CD4-positive, alpha-beta T cell (primary cell): Measurements from ENCODE around the gene PTPRN2. TPM values are rescaled to one million over a fixed set of nuclear protein-coding genes. Genes with fewer than 3 reads are reported as not detected.

Source experiments
- ATAC-seq: fragments of 200-7000 bp; cut with Tn5 transposase; one replicate; pipeline ENCODE4 v1.10.0; 2022; ENCODE audit warnings: mild to moderate bottlenecking; ENCODE audit not compliant: poor library complexity
- CTCF ChIA-PET: fragments of 350-600 bp; sonication (Branson Sonifier 250); formaldehyde crosslinking; loops from one replicate; lab custom pipeline; 2021; ENCODE audit warnings: antibody characterized with exemption, inconsistent platforms; lab: Charles Lee
- POLR2A ChIA-PET: fragments of 350-600 bp; sonication (Branson Sonifier 250); formaldehyde crosslinking; loops from one replicate; lab custom pipeline; 2021; ENCODE audit warnings: antibody characterized with exemption, inconsistent platforms; lab: Charles Lee
- DNase-seq, 14 experiments: peaks; one replicate each; pipeline ENCODE4 v3.0.0-alpha.2; 2013 to 2020; ENCODE audit warnings: mixed read lengths in 2 of 14
- H3K27ac ChIP-seq, 2 donors: one replicate each; pipeline versions ENCODE4 v1.5.1 to v1.7.0; 2013; ENCODE audit warnings: low read length in 2 of 2, low read depth in 1 of 2, mild to moderate bottlenecking in 1 of 2
- H3K27me3 ChIP-seq, 2 experiments: 1 replicate in 1 of 2; 2 replicates in 1 of 2; pipeline versions ENCODE4 v1.6.1 to v1.7.0; 2013; ENCODE audit warnings: low read length in 2 of 2, control low read depth in 1 of 2, mild to moderate bottlenecking in 1 of 2, moderate library complexity in 1 of 2; ENCODE audit not compliant: insufficient read depth in 2 of 2, control insufficient read depth in 1 of 2
- H3K36me3 ChIP-seq: one replicate; pipeline ENCODE4 v1.6.1; 2013; ENCODE audit warnings: low read length, control low read depth; ENCODE audit not compliant: insufficient read depth
- H3K4me1 ChIP-seq: one replicate; pipeline ENCODE4 v1.6.1; 2013; ENCODE audit warnings: low read length, control low read depth; ENCODE audit not compliant: insufficient read depth
- H3K4me3 ChIP-seq: one replicate; pipeline ENCODE4 v1.5.1; 2013; ENCODE audit warnings: mild to moderate bottlenecking, low read length, moderate library complexity
- H3K9me3 ChIP-seq, 2 experiments: 1 replicate in 1 of 2; 2 replicates in 1 of 2; pipeline versions ENCODE4 v1.6.1 to v1.7.0; 2013; ENCODE audit warnings: low read length in 2 of 2, mild to moderate bottlenecking in 2 of 2, control low read depth in 1 of 2, moderate library complexity in 1 of 2; ENCODE audit not compliant: control insufficient read depth in 1 of 2, insufficient read depth in 1 of 2
- H3K27ac Mint-ChIP-seq: one replicate; pipeline ENCODE4 v1.8.0; 2020; ENCODE audit warnings: mixed read lengths
- H3K27me3 Mint-ChIP-seq: one replicate; pipeline ENCODE4 v1.8.0; 2021; ENCODE audit warnings: mixed read lengths
- H3K36me3 Mint-ChIP-seq: one replicate; pipeline ENCODE4 v1.8.0; 2021; ENCODE audit warnings: low read depth, mixed read lengths
- H3K4me1 Mint-ChIP-seq: one replicate; pipeline ENCODE4 v1.8.0; 2021; ENCODE audit warnings: low read depth, mixed read lengths
- H3K4me3 Mint-ChIP-seq: one replicate; pipeline ENCODE4 v1.8.0; 2020; ENCODE audit warnings: mild to moderate bottlenecking, mixed read lengths
- H3K9me3 Mint-ChIP-seq: one replicate; pipeline ENCODE4 v1.8.0; 2020; ENCODE audit warnings: mixed read lengths
- intact Hi-C, 2 experiments: fragments of 100-400 bp; cut with DNase I in 1 of 2; cut with micrococcal nuclease in 1 of 2; formaldehyde crosslinking; loops; one replicate each; pipeline versions ENCODE4 v1.15.1 to v1.9.0; 2023 to 2025; cut with DNase I, micrococcal nuclease
- total RNA-seq, 174 experiments: library from RNA in 2 of 174; stranded (reverse) in 2 of 174; gene quantifications; one replicate each; pipeline ENCODE4 v1.2.3 and lab custom pipeline; 2021 to 2026
- TF ChIP-seq, protein P1 (sequence below): fragments of 200-600 bp; IDR thresholded peaks from one replicate; pipeline ENCODE4 v1.8.0; 2022; ENCODE audit warnings: antibody characterized with exemption, mild to moderate bottlenecking

Gene PTPRN2
- total RNA-seq, 2 experiments from 2014 or later: 0.34 to 0.44 TPM

DNA sequence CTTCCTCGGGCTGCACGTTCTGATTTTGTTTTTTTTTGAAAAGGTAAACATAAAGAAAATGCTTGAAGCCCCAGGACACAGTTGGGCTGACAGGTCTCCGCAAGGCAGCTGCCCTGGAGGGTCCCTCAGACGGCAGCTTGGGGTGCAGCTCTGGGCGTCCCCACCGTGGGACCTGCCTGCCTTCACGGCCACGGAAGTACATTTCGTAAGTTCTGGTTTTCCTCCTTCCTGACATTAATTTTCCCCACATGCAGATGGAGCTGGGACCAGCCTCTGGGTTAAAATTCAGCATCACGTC is 759.8 kb downstream of the PTPRN2 start:
- ATAC-seq (no peak), DNase-seq (no peak)
- Histone ChIP-seq H3K9me3 (no peaks in the 10 kb centered on the region), H3K27ac (no peak overlapping the region), H3K27me3 (no peaks in the 10 kb centered on the region), H3K4me3 (no peak overlapping the region), H3K4me1 (peaks cover 39% of the 10 kb centered on the region), H3K36me3 (no peaks in the 10 kb centered on the region)
- CTCF ChIA-PET: interaction anchor here (0.6 kb wide), 1 partner anchor 46 kb away, joined by 3 read pairs; no protein-coding TSS in a partner anchor
- TF ChIP-seq, protein P1, sequence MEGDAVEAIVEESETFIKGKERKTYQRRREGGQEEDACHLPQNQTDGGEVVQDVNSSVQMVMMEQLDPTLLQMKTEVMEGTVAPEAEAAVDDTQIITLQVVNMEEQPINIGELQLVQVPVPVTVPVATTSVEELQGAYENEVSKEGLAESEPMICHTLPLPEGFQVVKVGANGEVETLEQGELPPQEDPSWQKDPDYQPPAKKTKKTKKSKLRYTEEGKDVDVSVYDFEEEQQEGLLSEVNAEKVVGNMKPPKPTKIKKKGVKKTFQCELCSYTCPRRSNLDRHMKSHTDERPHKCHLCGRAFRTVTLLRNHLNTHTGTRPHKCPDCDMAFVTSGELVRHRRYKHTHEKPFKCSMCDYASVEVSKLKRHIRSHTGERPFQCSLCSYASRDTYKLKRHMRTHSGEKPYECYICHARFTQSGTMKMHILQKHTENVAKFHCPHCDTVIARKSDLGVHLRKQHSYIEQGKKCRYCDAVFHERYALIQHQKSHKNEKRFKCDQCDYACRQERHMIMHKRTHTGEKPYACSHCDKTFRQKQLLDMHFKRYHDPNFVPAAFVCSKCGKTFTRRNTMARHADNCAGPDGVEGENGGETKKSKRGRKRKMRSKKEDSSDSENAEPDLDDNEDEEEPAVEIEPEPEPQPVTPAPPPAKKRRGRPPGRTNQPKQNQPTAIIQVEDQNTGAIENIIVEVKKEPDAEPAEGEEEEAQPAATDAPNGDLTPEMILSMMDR: no peak
- peaks cover 50% of the 10 kb centered on the region for H3K4me1 Mint-ChIP-seq
- no peak overlapping the region for H3K4me3 Mint-ChIP-seq
- intact Hi-C loops: no loop called here
- POLR2A ChIA-PET: interaction anchor here (1.1 to 3.6 kb wide), 8 partner anchors 10 to 356 kb away, joined by 3 to 30 read pairs (median 4); no protein-coding TSS in a partner anchor
- no peaks in the 10 kb centered on the region for H3K9me3 Mint-ChIP-seq
- peak overlapping the region; percentile 88 for H3K27ac Mint-ChIP-seq
- no peaks in the 10 kb centered on the region for H3K36me3 Mint-ChIP-seq
- no peaks in the 10 kb centered on the region for H3K27me3 Mint-ChIP-seq

DNA sequence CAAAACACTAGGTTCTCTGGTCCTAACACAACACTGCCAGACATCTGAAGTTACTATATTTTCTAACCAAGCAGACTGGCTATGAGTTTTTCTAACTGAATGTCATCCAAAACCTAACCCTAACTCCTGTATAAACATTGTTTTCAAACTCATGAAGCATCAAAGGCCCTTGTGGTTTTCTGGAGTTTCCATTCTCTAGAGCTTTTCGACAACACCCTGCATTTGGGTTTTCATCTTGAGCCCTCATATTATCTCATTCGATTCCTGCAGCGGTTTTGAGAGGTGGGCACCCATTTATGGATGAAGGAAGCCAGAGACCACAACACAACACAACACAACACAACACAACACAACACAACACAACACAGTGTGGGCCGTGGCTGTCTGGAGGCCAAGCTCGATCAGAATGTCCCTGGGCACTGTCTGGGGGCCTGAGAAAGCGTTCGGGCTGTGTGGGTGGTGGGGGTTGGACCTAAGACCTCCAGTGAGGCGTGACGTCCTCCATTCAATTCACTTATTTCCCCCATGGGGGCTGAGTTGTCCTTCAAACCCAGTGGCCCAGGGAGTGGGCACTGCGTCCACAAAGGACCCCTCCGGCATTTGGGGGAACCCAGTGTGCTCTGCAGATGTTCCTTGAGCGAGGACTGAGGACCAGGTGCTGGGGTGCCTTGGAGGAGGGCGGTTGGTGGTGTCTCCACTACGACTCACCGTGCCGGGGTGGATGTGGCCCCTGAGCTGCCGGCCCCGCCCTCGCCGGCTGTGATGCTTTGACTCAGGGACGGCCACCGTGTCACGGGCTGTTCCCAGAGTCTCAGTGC is 760.4 kb downstream of the PTPRN2 start:
- peak overlapping the region; percentile 88 for H3K27ac Mint-ChIP-seq
- peaks cover 45% of the 10 kb centered on the region for H3K4me1 Mint-ChIP-seq
- ATAC-seq (peak; percentile 83), DNase-seq (peak in 9 of 14 experiments; percentile 16 to 51 (median 22))
- Histone ChIP-seq H3K27ac (no peak overlapping the region), H3K4me3 (no peak overlapping the region), H3K27me3 (no peaks in the 10 kb centered on the region), H3K9me3 (no peaks in the 10 kb centered on the region), H3K36me3 (no peaks in the 10 kb centered on the region), H3K4me1 (peaks cover 39% of the 10 kb centered on the region)
- H3K9me3 Mint-ChIP-seq: no peaks in the 10 kb centered on the region
- intact Hi-C loops: no loop called here
- H3K36me3 Mint-ChIP-seq: no peaks in the 10 kb centered on the region
- CTCF ChIA-PET: interaction anchor here (0.6 kb wide), 1 partner anchor 47 kb away, joined by 3 read pairs; no protein-coding TSS in a partner anchor
- POLR2A ChIA-PET: interaction anchor here (0.8 to 3.6 kb wide), 9 partner anchors 9 to 356 kb away, joined by 3 to 30 read pairs (median 3); no protein-coding TSS in a partner anchor
- no peaks in the 10 kb centered on the region for H3K27me3 Mint-ChIP-seq
- TF ChIP-seq, protein P1: no peak
- peak overlapping the region; percentile 69 for H3K4me3 Mint-ChIP-seq

DNA sequence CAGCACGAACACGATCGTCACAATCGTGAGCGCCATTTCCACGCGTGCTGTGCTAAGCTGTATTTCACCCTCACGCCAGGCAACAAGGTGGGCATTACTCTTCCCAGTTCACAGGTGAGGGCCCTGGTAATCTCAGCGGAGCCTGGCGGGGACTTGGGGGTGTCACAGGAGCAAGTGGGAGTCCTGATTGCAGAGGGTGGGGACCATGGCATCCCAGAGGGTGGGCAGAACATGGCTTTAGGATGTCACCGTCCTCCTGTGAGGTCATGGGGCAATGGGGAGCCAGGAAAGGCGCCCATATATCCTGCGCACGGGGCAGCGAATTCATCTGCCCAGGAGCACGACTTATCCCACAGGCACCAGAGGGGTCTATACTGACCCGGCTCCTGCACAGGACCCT is 761.1 kb downstream of the PTPRN2 start:
- DNase-seq (no peak), ATAC-seq (no peak)
- H3K9me3 Mint-ChIP-seq: no peaks in the 10 kb centered on the region
- H3K4me3 Mint-ChIP-seq: peak overlapping the region; percentile 69
- Histone ChIP-seq H3K36me3 (no peaks in the 10 kb centered on the region), H3K27ac (no peak overlapping the region), H3K4me3 (no peak overlapping the region), H3K27me3 (no peaks in the 10 kb centered on the region), H3K4me1 (peaks cover 39% of the 10 kb centered on the region), H3K9me3 (no peaks in the 10 kb centered on the region)
- H3K27ac Mint-ChIP-seq: peak overlapping the region; percentile 88
- H3K4me1 Mint-ChIP-seq: peaks cover 41% of the 10 kb centered on the region
- no peaks in the 10 kb centered on the region for H3K27me3 Mint-ChIP-seq
- intact Hi-C loops: no loop called here
- TF ChIP-seq, protein P1: no peak
- POLR2A ChIA-PET: interaction anchor here (0.8 to 3.6 kb wide), 4 partner anchors 25 to 355 kb away, joined by 3 to 30 read pairs (median 4); no protein-coding TSS in a partner anchor
- CTCF ChIA-PET: no interaction called here
- H3K36me3 Mint-ChIP-seq: no peaks in the 10 kb centered on the region
